ENCODE data around the gene CCDC170. TPM values are rescaled to one million over a fixed set of nuclear protein-coding genes. Genes with fewer than 3 reads are reported as not detected.

The CCDC170 gene
- total RNA-seq, 1 experiment from 2014 or later, result 0.12 TPM

DNA sequence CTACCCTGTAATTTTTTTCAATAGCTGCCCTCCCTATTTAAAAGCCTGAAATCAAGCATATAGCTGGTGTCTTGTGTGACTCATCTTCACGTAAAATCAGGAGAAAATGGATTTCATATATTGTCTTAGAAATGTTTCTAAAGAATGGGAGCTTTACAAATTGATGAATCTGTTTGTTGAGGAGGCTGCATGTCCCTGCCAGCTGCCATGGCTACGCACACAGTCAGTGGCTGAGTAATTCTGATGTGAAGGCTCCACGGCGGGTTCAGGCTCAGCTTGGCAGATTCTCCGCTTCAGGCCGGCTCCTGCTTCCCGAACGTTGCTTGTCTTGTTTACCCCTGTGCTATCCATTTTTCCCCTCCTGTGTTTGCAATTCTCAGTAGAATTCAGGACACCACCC lies 82.8 kb downstream of the CCDC170 start (continued):
- no peak for TF ChIP-seq RAD21 (IDR thresholded peaks at IDR 0.05; ENCODE audit: low read depth)
- no peak for TF ChIP-seq CEBPB (IDR thresholded peaks at IDR 0.05; ENCODE audit: low read depth)
- TF ChIP-seq ZFX (IDR thresholded peaks at IDR 0.05), result no peak

GRCh38 chr6:151577257-151577656 lies 83.4 kb downstream of the CCDC170 start:
- TF ChIP-seq ZNF274 (IDR thresholded peaks at IDR 0.05; ENCODE audit: low read depth, low read length), result no peak
- TF ChIP-seq RAD21 (IDR thresholded peaks at IDR 0.05; ENCODE audit: low read depth), result no peak
- TF ChIP-seq CEBPB (IDR thresholded peaks at IDR 0.05; ENCODE audit: low read depth), result no peak
- TF ChIP-seq CTCF (IDR thresholded peaks at IDR 0.05 in 2 of 3, conservative IDR thresholded peaks at IDR 0.05 in 1 of 3; ENCODE audit: borderline replicate concordance in 1 of 3, insufficient read depth in 1 of 3, low read depth in 2 of 3, low read length in 2 of 3), result no peak
- TF ChIP-seq TCF7L2 (IDR thresholded peaks at IDR 0.05; ENCODE audit: borderline replicate concordance, extremely low read depth, insufficient read depth, insufficient read length), result no peak
- TF ChIP-seq EZH2 (IDR thresholded peaks at IDR 0.05), result no peak
- TF ChIP-seq SP1 (IDR thresholded peaks at IDR 0.05; ENCODE audit: low read depth), result no peak
- TF ChIP-seq SRF (IDR thresholded peaks at IDR 0.05; ENCODE audit: low read depth), result no peak
- no peak for TF ChIP-seq ATF3 (IDR thresholded peaks at IDR 0.05)
- no peak for TF ChIP-seq YY1 (IDR thresholded peaks at IDR 0.05; ENCODE audit: extremely low read depth, insufficient replicate concordance, low read depth, low read length)
- TF ChIP-seq POLR2A (IDR thresholded peaks at IDR 0.05; ENCODE audit: borderline replicate concordance, extremely low read depth, insufficient read depth, insufficient read length), result no peak
- no peak for TF ChIP-seq MAX (IDR thresholded peaks at IDR 0.05)
- no peak for TF ChIP-seq JUND (IDR thresholded peaks at IDR 0.05)
- TF ChIP-seq FOSL1 (IDR thresholded peaks at IDR 0.05; ENCODE audit: low read depth), result no peak
- TF ChIP-seq POLR2AphosphoS5 (IDR thresholded peaks at IDR 0.05; ENCODE audit: low read depth, low read length), result no peak
- TF ChIP-seq, protein P1, sequence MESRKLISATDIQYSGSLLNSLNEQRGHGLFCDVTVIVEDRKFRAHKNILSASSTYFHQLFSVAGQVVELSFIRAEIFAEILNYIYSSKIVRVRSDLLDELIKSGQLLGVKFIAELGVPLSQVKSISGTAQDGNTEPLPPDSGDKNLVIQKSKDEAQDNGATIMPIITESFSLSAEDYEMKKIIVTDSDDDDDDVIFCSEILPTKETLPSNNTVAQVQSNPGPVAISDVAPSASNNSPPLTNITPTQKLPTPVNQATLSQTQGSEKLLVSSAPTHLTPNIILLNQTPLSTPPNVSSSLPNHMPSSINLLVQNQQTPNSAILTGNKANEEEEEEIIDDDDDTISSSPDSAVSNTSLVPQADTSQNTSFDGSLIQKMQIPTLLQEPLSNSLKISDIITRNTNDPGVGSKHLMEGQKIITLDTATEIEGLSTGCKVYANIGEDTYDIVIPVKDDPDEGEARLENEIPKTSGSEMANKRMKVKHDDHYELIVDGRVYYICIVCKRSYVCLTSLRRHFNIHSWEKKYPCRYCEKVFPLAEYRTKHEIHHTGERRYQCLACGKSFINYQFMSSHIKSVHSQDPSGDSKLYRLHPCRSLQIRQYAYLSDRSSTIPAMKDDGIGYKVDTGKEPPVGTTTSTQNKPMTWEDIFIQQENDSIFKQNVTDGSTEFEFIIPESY (IDR thresholded peaks at IDR 0.05; ENCODE audit: extremely low read depth, insufficient replicate concordance, low read length), result no peak
- TF ChIP-seq ELF1 (IDR thresholded peaks at IDR 0.05; ENCODE audit: borderline replicate concordance, low read depth), result no peak
- TF ChIP-seq EGR1 (IDR thresholded peaks at IDR 0.05; ENCODE audit: low read depth), result no peak
- TF ChIP-seq, protein P2, sequence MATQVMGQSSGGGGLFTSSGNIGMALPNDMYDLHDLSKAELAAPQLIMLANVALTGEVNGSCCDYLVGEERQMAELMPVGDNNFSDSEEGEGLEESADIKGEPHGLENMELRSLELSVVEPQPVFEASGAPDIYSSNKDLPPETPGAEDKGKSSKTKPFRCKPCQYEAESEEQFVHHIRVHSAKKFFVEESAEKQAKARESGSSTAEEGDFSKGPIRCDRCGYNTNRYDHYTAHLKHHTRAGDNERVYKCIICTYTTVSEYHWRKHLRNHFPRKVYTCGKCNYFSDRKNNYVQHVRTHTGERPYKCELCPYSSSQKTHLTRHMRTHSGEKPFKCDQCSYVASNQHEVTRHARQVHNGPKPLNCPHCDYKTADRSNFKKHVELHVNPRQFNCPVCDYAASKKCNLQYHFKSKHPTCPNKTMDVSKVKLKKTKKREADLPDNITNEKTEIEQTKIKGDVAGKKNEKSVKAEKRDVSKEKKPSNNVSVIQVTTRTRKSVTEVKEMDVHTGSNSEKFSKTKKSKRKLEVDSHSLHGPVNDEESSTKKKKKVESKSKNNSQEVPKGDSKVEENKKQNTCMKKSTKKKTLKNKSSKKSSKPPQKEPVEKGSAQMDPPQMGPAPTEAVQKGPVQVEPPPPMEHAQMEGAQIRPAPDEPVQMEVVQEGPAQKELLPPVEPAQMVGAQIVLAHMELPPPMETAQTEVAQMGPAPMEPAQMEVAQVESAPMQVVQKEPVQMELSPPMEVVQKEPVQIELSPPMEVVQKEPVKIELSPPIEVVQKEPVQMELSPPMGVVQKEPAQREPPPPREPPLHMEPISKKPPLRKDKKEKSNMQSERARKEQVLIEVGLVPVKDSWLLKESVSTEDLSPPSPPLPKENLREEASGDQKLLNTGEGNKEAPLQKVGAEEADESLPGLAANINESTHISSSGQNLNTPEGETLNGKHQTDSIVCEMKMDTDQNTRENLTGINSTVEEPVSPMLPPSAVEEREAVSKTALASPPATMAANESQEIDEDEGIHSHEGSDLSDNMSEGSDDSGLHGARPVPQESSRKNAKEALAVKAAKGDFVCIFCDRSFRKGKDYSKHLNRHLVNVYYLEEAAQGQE (IDR thresholded peaks at IDR 0.05; ENCODE audit: low read depth), result no peak
- Histone ChIP-seq H3K79me2 (ENCODE audit: insufficient read depth, low read length) (no peaks in the 10 kb centered on the region), H3K4me1 (ENCODE audit: control insufficient read depth in 1 of 2, insufficient read depth in 2 of 2, low read length in 2 of 2) (no peaks in the 10 kb centered on the region), H3K4me3 (replicated peaks in 1 of 2; ENCODE audit: low read depth in 1 of 2, low read length in 2 of 2) (no peak overlapping the region), H4K20me1 (ENCODE audit: insufficient read depth) (no peaks in the 10 kb centered on the region), H3K36me3 (ENCODE audit: control insufficient read depth in 1 of 2, insufficient read depth in 2 of 2, low read length in 2 of 2) (no peaks in the 10 kb centered on the region), H3K9me2 (ENCODE audit: insufficient read depth) (no peaks in the 10 kb centered on the region), H3K27ac (ENCODE audit: low read depth, low read length) (no peak overlapping the region), H3K9me3 (ENCODE audit: control insufficient read depth in 1 of 2, insufficient read depth in 1 of 2, low read depth in 1 of 2, low read length in 2 of 2) (no peaks in the 10 kb centered on the region), H2AFZ (ENCODE audit: low read depth, low read length, poor library complexity, severe bottlenecking) (no peak overlapping the region), H3K4me2 (ENCODE audit: low read length) (no peak overlapping the region), H3K9ac (ENCODE audit: low read length) (no peak overlapping the region), H3K27me3 (ENCODE audit: insufficient read depth, low read length) (no peaks in the 10 kb centered on the region; the same call in 1 of the 2 replicates)
- ATAC-seq (no peak), DNase-seq (ENCODE audit: low read depth, low spot score) (no peak)
- ChIA-PET RAD21 (ENCODE audit: low non-redundant PET in 1 of 2, low total read pairs in 2 of 2, uncharacterized antibody in 2 of 2, unreplicated experiment in 2 of 2) (no interaction called here), CTCF (no interaction called here), POLR2A (no interaction called here)
- BruUV-seq (replicated peaks), result no TSS peak
- intact Hi-C loops (cut with micrococcal nuclease), result no loop called here
